Left ventricle myocardium inferior (tissue), 1 donor: ENCODE measurements around the gene DHX8. TPM values are rescaled to one million over a fixed set of nuclear protein-coding genes. Genes with fewer than 3 reads are reported as not detected.

Experiments
- DNase-seq: peaks from one replicate; pipeline ENCODE4 v3.0.0-alpha.2; 2020
- H3K27ac ChIP-seq: fragments of 200-600 bp; replicated peaks from 2 replicates; pipeline ENCODE4 v1.8.0; 2021
- H3K27me3 ChIP-seq: fragments of 200-600 bp; 2 replicates; pipeline ENCODE4 v1.8.0; 2021; ENCODE audit warnings: low read depth
- H3K36me3 ChIP-seq: fragments of 200-600 bp; 2 replicates; pipeline ENCODE4 v1.8.0; 2021
- H3K4me1 ChIP-seq: fragments of 200-600 bp; 2 replicates; pipeline ENCODE4 v1.8.0; 2021
- H3K4me3 ChIP-seq: fragments of 200-600 bp; 2 replicates; pipeline ENCODE4 v1.8.0; 2021; ENCODE audit warnings: mild to moderate bottlenecking, moderate library complexity
- H3K9me3 ChIP-seq: fragments of 200-600 bp; replicated peaks from 2 replicates; pipeline ENCODE4 v1.8.0; 2021
- intact Hi-C: fragments of 100-400 bp; cut with micrococcal nuclease; formaldehyde crosslinking; loops from one replicate; pipeline ENCODE4 v1.11.0; 2022
- total RNA-seq: library from RNA; stranded (reverse); fragmentation: NEBNext Ultra II Directional; extraction: Animal tissue kit (Norgen Biotek cat#: 25700); gene quantifications from one replicate; pipeline ENCODE4 v1.2.1, GENCODE V29; 2021
- TF ChIP-seq, protein P1 (sequence below): fragments of 200-600 bp; IDR thresholded peaks from 2 replicates; pipeline ENCODE4 v1.8.0; 2021; ENCODE audit warnings: antibody characterized with exemption, mild to moderate bottlenecking, borderline replicate concordance
- donor health status: DM: no; HTN: yes; CAD: no; lungs with severe emphysema.

The DHX8 gene
- total RNA-seq, 1 donor from 2014 or later: 26.0 TPM

DNA sequence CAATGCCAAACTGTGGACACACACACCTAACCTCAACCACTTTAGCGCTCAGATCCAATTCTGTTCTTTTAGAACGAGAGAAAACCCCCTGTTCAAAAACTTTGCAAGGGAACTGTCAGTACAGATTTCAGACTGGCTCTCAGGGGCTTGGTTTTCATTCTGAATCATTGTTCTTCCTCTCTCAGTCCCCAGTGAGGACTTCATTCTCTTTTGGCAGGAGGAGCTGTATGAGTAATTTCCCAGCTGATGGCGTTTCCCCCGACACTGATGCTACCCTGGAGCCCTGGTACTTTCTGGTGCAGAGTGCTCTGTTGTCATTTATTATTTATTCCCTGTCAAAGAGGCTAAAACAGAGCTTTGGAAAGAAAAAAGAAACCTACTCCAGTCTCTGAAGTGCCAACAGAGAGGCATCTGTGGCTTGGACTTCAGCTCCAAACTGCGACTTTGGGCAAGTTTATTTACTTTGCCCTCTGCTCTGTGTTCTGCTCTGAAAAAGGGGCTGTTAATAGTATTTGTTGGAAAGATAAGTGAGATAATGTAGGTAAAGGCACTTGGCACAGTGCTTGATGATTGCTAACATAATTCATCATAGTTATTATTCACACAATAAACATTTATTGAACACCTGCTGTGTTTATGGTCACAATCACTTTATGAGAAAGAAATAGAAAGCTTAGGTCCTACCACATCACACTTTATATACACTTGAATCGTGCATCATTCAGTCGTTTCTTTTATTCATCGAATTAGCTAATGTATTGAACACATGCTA, 34.0 kb downstream of the DHX8 start:
- Histone ChIP-seq H3K4me1 (peaks cover 36% of the 10 kb centered on the region), H3K36me3 (peaks cover 86% of the 10 kb centered on the region), H3K27me3 (no peaks in the 10 kb centered on the region), H3K4me3 (no peak overlapping the region), H3K27ac (peak overlapping the region; percentile 42), H3K9me3 (no peaks in the 10 kb centered on the region)
- intact Hi-C loops: no loop called here
- TF ChIP-seq, protein P1, sequence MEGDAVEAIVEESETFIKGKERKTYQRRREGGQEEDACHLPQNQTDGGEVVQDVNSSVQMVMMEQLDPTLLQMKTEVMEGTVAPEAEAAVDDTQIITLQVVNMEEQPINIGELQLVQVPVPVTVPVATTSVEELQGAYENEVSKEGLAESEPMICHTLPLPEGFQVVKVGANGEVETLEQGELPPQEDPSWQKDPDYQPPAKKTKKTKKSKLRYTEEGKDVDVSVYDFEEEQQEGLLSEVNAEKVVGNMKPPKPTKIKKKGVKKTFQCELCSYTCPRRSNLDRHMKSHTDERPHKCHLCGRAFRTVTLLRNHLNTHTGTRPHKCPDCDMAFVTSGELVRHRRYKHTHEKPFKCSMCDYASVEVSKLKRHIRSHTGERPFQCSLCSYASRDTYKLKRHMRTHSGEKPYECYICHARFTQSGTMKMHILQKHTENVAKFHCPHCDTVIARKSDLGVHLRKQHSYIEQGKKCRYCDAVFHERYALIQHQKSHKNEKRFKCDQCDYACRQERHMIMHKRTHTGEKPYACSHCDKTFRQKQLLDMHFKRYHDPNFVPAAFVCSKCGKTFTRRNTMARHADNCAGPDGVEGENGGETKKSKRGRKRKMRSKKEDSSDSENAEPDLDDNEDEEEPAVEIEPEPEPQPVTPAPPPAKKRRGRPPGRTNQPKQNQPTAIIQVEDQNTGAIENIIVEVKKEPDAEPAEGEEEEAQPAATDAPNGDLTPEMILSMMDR: no peak
- DNase-seq: no peak

- no peaks in the 10 kb centered on the region for H3K9me3 ChIP-seq
- intact Hi-C loops: no loop called here
Measured at GRCh38 chr17:43521389-43521788, 37.6 kb downstream of the DHX8 start.

GRCh38 chr17:43524945-43525575, 41.3 kb downstream of the DHX8 start:
- peaks cover 66% of the 10 kb centered on the region for H3K36me3 ChIP-seq
- no peak overlapping the region for H3K4me3 ChIP-seq
- H3K27ac ChIP-seq: peak overlapping the region; percentile 55
- TF ChIP-seq, protein P1: no peak
- H3K9me3 ChIP-seq: no peaks in the 10 kb centered on the region
- no peak for DNase-seq
- intact Hi-C loops: no loop called here
- peaks cover 46% of the 10 kb centered on the region for H3K4me1 ChIP-seq
- H3K27me3 ChIP-seq: no peaks in the 10 kb centered on the region

More at GRCh38 chr17:43521389-43521788, 37.6 kb downstream of the DHX8 start:
- no peak overlapping the region for H3K4me3 ChIP-seq
- no peak for DNase-seq
- no peaks in the 10 kb centered on the region for H3K27me3 ChIP-seq
- TF ChIP-seq, protein P1: no peak
- peaks cover 91% of the 10 kb centered on the region for H3K36me3 ChIP-seq
- H3K4me1 ChIP-seq: peaks cover 28% of the 10 kb centered on the region
- no peak overlapping the region for H3K27ac ChIP-seq

DNA sequence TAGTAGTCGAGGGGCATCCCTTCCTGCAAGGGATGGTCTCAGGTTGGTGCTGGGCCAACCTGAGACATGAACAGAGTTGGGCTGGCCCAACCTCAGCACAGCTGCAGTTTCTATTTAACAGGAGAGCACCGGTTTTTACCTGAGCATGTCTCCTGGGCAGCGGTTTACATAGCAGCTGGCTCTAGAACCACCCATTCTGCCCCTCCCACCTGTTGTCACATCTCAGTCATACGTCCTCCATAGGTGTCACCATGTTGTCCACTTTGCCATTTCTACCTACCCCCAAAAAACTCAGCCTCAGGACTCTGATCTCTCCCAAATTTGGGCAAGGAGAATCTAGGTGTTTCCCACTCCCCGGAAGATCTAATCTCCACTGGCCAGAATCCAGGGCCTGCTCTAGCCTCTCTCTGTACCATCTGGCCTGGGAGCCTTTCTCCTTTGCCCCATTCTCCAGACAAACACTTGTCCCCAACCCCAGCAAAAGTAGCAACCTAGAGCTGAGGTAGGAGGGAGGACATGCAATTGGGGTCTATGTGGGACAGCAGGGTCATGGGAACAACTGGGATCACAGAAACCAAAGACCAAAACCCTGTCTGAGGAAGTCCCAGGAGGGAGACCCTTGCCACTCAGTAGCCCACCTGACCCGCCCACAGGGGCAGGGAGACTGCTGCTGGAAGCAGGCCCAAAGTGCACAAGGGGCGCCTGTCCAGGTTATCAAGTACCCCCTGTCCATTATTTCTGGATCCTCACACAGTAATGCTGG, 43.3 kb downstream of the DHX8 start:
- no peak for DNase-seq
- Histone ChIP-seq H3K27ac (peak overlapping the region; percentile 55), H3K4me1 (peaks cover 63% of the 10 kb centered on the region), H3K9me3 (no peaks in the 10 kb centered on the region), H3K36me3 (peaks cover 48% of the 10 kb centered on the region), H3K27me3 (no peaks in the 10 kb centered on the region), H3K4me3 (no peak overlapping the region)
- intact Hi-C loops: no loop called here
- TF ChIP-seq, protein P1: no peak

GRCh38 chr17:43528319-43528987, 44.7 kb downstream of the DHX8 start:
- H3K9me3 ChIP-seq: no peaks in the 10 kb centered on the region
- H3K27me3 ChIP-seq: no peaks in the 10 kb centered on the region
- H3K27ac ChIP-seq: peak overlapping the region; percentile 65
- H3K36me3 ChIP-seq: peaks cover 34% of the 10 kb centered on the region
- H3K4me3 ChIP-seq: no peak overlapping the region
- intact Hi-C loops: no loop called here
- TF ChIP-seq, protein P1: no peak
- peaks cover 63% of the 10 kb centered on the region for H3K4me1 ChIP-seq
- peak; percentile 43 for DNase-seq
